Activated naive CD4-positive, alpha-beta T cell treated with anti-CD3 and anti-CD28 coated beads, Interleukin-2, amount 50 U/mL, for 24 hours (primary cell): Measurements from ENCODE around the gene CUL9.

Experiments used
- H3K27ac Mint-ChIP-seq: one replicate; pipeline ENCODE4 v1.8.0; 2021; ENCODE audit warnings: mild to moderate bottlenecking, mixed read lengths
- H3K27me3 Mint-ChIP-seq: one replicate; pipeline ENCODE4 v1.8.0; 2021; ENCODE audit warnings: mixed read lengths
- H3K36me3 Mint-ChIP-seq: one replicate; pipeline ENCODE4 v1.8.0; 2021; ENCODE audit warnings: mixed read lengths
- H3K4me1 Mint-ChIP-seq: one replicate; pipeline ENCODE4 v1.8.0; 2021; ENCODE audit warnings: mixed read lengths
- H3K4me3 Mint-ChIP-seq: one replicate; pipeline ENCODE4 v1.8.0; 2021; ENCODE audit warnings: mild to moderate bottlenecking, mixed read lengths
- H3K9me3 Mint-ChIP-seq: one replicate; pipeline ENCODE4 v1.8.0; 2021; ENCODE audit warnings: mixed read lengths

Gene CUL9

GRCh38 chr6:43263314-43264178, 81.5 kb downstream of the CUL9 start:
- Mint-ChIP-seq H3K9me3 (no peaks in the 10 kb centered on the region), H3K4me1 (no peaks in the 10 kb centered on the region), H3K36me3 (no peaks in the 10 kb centered on the region), H3K27ac (peak overlapping the region; percentile 36), H3K4me3 (no peak overlapping the region), H3K27me3 (peaks cover under 1% of the 10 kb centered on the region)

- Mint-ChIP-seq H3K27ac (peak overlapping the region; percentile 25), H3K4me1 (peaks cover 6% of the 10 kb centered on the region), H3K36me3 (no peaks in the 10 kb centered on the region), H3K27me3 (peaks cover 2% of the 10 kb centered on the region), H3K4me3 (no peak overlapping the region), H3K9me3 (no peaks in the 10 kb centered on the region)
Observed at GRCh38 chr6:43264599-43265145, 82.7 kb downstream of the CUL9 start.

GRCh38 chr6:43265564-43265963, 83.6 kb downstream of the CUL9 start:
- Mint-ChIP-seq H3K4me3 (no peak overlapping the region), H3K4me1 (peaks cover 10% of the 10 kb centered on the region), H3K27me3 (peaks cover 2% of the 10 kb centered on the region), H3K36me3 (no peaks in the 10 kb centered on the region), H3K9me3 (no peaks in the 10 kb centered on the region), H3K27ac (no peak overlapping the region)

- H3K27me3 Mint-ChIP-seq: peaks cover 2% of the 10 kb centered on the region
- H3K27ac Mint-ChIP-seq: no peak overlapping the region
- H3K9me3 Mint-ChIP-seq: no peaks in the 10 kb centered on the region
- no peak overlapping the region for H3K4me3 Mint-ChIP-seq
- H3K36me3 Mint-ChIP-seq: no peaks in the 10 kb centered on the region
- peaks cover 10% of the 10 kb centered on the region for H3K4me1 Mint-ChIP-seq
Observed at GRCh38 chr6:43267619-43268354, 85.8 kb downstream of the CUL9 start.

- H3K4me3 Mint-ChIP-seq: no peak overlapping the region
Observed at GRCh38 chr6:43268355-43268700, 86.3 kb downstream of the CUL9 start.

GRCh38 chr6:43268782-43269272, 86.8 kb downstream of the CUL9 start:
- peak overlapping the region; percentile 63 for H3K27ac Mint-ChIP-seq
- no peaks in the 10 kb centered on the region for H3K9me3 Mint-ChIP-seq
- H3K4me3 Mint-ChIP-seq: peak overlapping the region; percentile 71
- peaks cover 10% of the 10 kb centered on the region for H3K4me1 Mint-ChIP-seq
- peaks cover 2% of the 10 kb centered on the region for H3K27me3 Mint-ChIP-seq
- H3K36me3 Mint-ChIP-seq: no peaks in the 10 kb centered on the region

More at GRCh38 chr6:43268355-43268700, 86.3 kb downstream of the CUL9 start:
- H3K27ac Mint-ChIP-seq: no peak overlapping the region
- no peaks in the 10 kb centered on the region for H3K36me3 Mint-ChIP-seq
- peaks cover 10% of the 10 kb centered on the region for H3K4me1 Mint-ChIP-seq
- H3K27me3 Mint-ChIP-seq: peaks cover 2% of the 10 kb centered on the region
- H3K9me3 Mint-ChIP-seq: no peaks in the 10 kb centered on the region

- Mint-ChIP-seq H3K36me3 (no peaks in the 10 kb centered on the region), H3K27me3 (peaks cover 2% of the 10 kb centered on the region), H3K9me3 (no peaks in the 10 kb centered on the region), H3K27ac (peak overlapping the region; percentile 63), H3K4me3 (peak overlapping the region; percentile 71), H3K4me1 (peaks cover 10% of the 10 kb centered on the region)
Observed at GRCh38 chr6:43269273-43270007, 87.4 kb downstream of the CUL9 start.

- peaks cover 15% of the 10 kb centered on the region for H3K4me1 Mint-ChIP-seq
Observed at GRCh38 chr6:43271103-43271815, 89.3 kb downstream of the CUL9 start.

GRCh38 chr6:43271944-43272343, 89.9 kb downstream of the CUL9 start:
- Mint-ChIP-seq H3K27ac (peak overlapping the region; percentile 55), H3K4me3 (no peak overlapping the region), H3K9me3 (no peaks in the 10 kb centered on the region), H3K4me1 (peaks cover 16% of the 10 kb centered on the region), H3K36me3 (no peaks in the 10 kb centered on the region), H3K27me3 (peaks cover 3% of the 10 kb centered on the region)

More at GRCh38 chr6:43271103-43271815, 89.3 kb downstream of the CUL9 start:
- H3K4me3 Mint-ChIP-seq: no peak overlapping the region
- peaks cover 3% of the 10 kb centered on the region for H3K27me3 Mint-ChIP-seq
- H3K27ac Mint-ChIP-seq: no peak overlapping the region
- H3K9me3 Mint-ChIP-seq: no peaks in the 10 kb centered on the region
- H3K36me3 Mint-ChIP-seq: no peaks in the 10 kb centered on the region

GRCh38 chr6:43273707-43274106, 91.7 kb downstream of the CUL9 start:
- Mint-ChIP-seq H3K4me3 (no peak overlapping the region), H3K9me3 (no peaks in the 10 kb centered on the region), H3K27me3 (peaks cover 1% of the 10 kb centered on the region)

More at GRCh38 chr6:43273707-43274106, 91.7 kb downstream of the CUL9 start:
- H3K27ac Mint-ChIP-seq: no peak overlapping the region
- peaks cover 16% of the 10 kb centered on the region for H3K4me1 Mint-ChIP-seq
- no peaks in the 10 kb centered on the region for H3K36me3 Mint-ChIP-seq
